Measurements from ENCODE around the gene ZNF491.
A peak's percentile ranks its signal among the peaks of the same experiment; 100 is the strongest.

ZNF491 gene

GRCh38 chr19:11798391-11799330, at the start of gene ZNF491:
ZNF491 (plus strand) TSS chr19:11798523; CDS start chr19:11805954, 7,431 bp downstream.
- peaks cover 25% of the 10 kb centered on the region for H3K4me1 ChIP-seq (ENCODE audit: low read length)
- H3K9me3 ChIP-seq (ENCODE audit: insufficient read depth, low read length) = 0 out of 2 replicates have a peak, but pooled peaks cover 7% of the 10 kb centered on the region
- no peaks in the 10 kb centered on the region for H3K79me2 ChIP-seq (ENCODE audit: low read length)
- H3K9ac ChIP-seq (ENCODE audit: low read length) = peak within 1 kb of the TSS; percentile 8; the same call in 1 of the 2 replicates
- no peak for TF ChIP-seq EZH2phosphoT487 (IDR thresholded peaks at IDR 0.05; ENCODE audit: low read depth)
- TF ChIP-seq, protein P1, sequence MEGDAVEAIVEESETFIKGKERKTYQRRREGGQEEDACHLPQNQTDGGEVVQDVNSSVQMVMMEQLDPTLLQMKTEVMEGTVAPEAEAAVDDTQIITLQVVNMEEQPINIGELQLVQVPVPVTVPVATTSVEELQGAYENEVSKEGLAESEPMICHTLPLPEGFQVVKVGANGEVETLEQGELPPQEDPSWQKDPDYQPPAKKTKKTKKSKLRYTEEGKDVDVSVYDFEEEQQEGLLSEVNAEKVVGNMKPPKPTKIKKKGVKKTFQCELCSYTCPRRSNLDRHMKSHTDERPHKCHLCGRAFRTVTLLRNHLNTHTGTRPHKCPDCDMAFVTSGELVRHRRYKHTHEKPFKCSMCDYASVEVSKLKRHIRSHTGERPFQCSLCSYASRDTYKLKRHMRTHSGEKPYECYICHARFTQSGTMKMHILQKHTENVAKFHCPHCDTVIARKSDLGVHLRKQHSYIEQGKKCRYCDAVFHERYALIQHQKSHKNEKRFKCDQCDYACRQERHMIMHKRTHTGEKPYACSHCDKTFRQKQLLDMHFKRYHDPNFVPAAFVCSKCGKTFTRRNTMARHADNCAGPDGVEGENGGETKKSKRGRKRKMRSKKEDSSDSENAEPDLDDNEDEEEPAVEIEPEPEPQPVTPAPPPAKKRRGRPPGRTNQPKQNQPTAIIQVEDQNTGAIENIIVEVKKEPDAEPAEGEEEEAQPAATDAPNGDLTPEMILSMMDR (IDR thresholded peaks at IDR 0.05; ENCODE audit: low read depth, low read length) = 0 out of 2 replicates have a peak, but pooled peaks have one; percentile 4
- peak within 1 kb of the TSS; percentile 84 for H3K4me2 ChIP-seq (ENCODE audit: low read length)
- no peak within 1 kb of the TSS for H3K27ac ChIP-seq (ENCODE audit: low read length)
- peak within 1 kb of the TSS; percentile 73 for H3K4me3 ChIP-seq (ENCODE audit: low read length)
- H2AFZ ChIP-seq (ENCODE audit: low read depth, low read length) = no peak within 1 kb of the TSS
- no peaks in the 10 kb centered on the region for H3K27me3 ChIP-seq (ENCODE audit: low read depth, low read length)
- no peaks in the 10 kb centered on the region for H4K20me1 ChIP-seq (ENCODE audit: insufficient read depth, low read length)
- H3K36me3 ChIP-seq (replicated peaks; ENCODE audit: low read depth, low read length) = peaks cover 2% of the 10 kb centered on the region

GRCh38 chr19:11749751-11750150, 48.6 kb upstream of the ZNF491 start:
- Histone ChIP-seq H3K27ac (ENCODE audit: low read length) (no peak overlapping the region), H3K4me2 (ENCODE audit: low read length) (no peak overlapping the region), H4K20me1 (ENCODE audit: insufficient read depth, low read length) (no peaks in the 10 kb centered on the region), H3K79me2 (ENCODE audit: low read length) (no peaks in the 10 kb centered on the region), H2AFZ (ENCODE audit: low read depth, low read length) (no peak overlapping the region), H3K9ac (ENCODE audit: low read length) (no peak overlapping the region), H3K9me3 (ENCODE audit: insufficient read depth, low read length) (peaks cover 19% of the 10 kb centered on the region; the same call in 1 of the 2 replicates), H3K4me1 (ENCODE audit: low read length) (no peaks in the 10 kb centered on the region), H3K36me3 (replicated peaks; ENCODE audit: low read depth, low read length) (no peaks in the 10 kb centered on the region), H3K27me3 (ENCODE audit: low read depth, low read length) (no peaks in the 10 kb centered on the region), H3K4me3 (ENCODE audit: low read length) (no peak overlapping the region)
- TF ChIP-seq, protein P1 (IDR thresholded peaks at IDR 0.05; ENCODE audit: low read depth, low read length) = no peak
- TF ChIP-seq EZH2phosphoT487 (IDR thresholded peaks at IDR 0.05; ENCODE audit: low read depth) = no peak

GRCh38 chr19:11752244-11752736, 46.0 kb upstream of the ZNF491 start:
- H3K27ac ChIP-seq (ENCODE audit: low read length) = no peak overlapping the region
- H3K9me3 ChIP-seq (ENCODE audit: insufficient read depth, low read length) = peaks cover 27% of the 10 kb centered on the region; the same call in 1 of the 2 replicates
- no peak overlapping the region for H2AFZ ChIP-seq (ENCODE audit: low read depth, low read length)

More at GRCh38 chr19:11752244-11752736, 46.0 kb upstream of the ZNF491 start:
- Histone ChIP-seq H3K4me2 (ENCODE audit: low read length) (no peak overlapping the region), H3K4me3 (ENCODE audit: low read length) (no peak overlapping the region), H3K4me1 (ENCODE audit: low read length) (no peaks in the 10 kb centered on the region), H3K79me2 (ENCODE audit: low read length) (no peaks in the 10 kb centered on the region), H4K20me1 (ENCODE audit: insufficient read depth, low read length) (no peaks in the 10 kb centered on the region), H3K9ac (ENCODE audit: low read length) (no peak overlapping the region), H3K36me3 (replicated peaks; ENCODE audit: low read depth, low read length) (no peaks in the 10 kb centered on the region), H3K27me3 (ENCODE audit: low read depth, low read length) (no peaks in the 10 kb centered on the region)
- no peak for TF ChIP-seq EZH2phosphoT487 (IDR thresholded peaks at IDR 0.05; ENCODE audit: low read depth)
- TF ChIP-seq, protein P1 (IDR thresholded peaks at IDR 0.05; ENCODE audit: low read depth, low read length) = no peak

Measured in OCI-LY3 (cell line).